ENCODE results near the gene KRT12. TPM values are rescaled to one million over a fixed set of nuclear protein-coding genes. Genes with fewer than 3 reads are reported as not detected.

The KRT12 gene
- total RNA-seq, 1 donor from 2014 or later: not detected

DNA sequence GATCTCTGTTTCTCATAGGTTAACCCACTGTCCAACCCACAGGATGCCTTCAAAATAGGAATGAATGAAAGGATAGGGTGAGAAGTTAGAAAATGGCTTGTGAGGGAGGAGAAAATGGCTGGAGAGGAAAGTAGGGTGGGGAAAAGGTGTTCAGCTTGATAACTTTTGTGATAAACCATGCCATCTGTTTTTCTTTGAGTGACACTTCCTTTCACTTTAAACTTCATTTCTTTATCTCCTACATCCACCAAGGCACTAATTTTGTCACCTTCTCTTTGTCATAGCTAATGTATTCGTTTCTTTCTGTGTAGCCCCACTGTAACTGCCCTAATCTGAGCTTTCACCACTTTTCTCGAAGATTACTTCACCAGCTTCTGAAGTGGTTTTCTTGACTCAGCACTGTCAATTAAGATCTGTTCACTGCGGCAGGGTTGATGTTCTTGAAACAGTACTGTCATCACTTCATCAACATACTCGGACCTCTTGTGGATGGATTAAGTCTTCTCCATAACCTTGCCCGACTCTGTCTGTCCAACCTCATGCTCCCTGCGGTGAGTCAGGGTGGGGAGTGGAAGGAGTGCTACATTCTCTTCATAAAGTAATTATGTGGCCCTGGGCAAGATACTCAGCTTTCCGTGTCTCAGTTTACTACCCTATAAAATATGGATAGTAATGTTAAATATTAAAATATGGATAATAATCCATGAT is 39.1 kb downstream of the KRT12 start:
- H3K4me1 ChIP-seq: no peaks in the 10 kb centered on the region
- H3K27ac ChIP-seq: no peak overlapping the region
- TF ChIP-seq POLR2A (IDR thresholded peaks at IDR 0.05) (no peak), POLR2AphosphoS5 (IDR thresholded peaks at IDR 0.05; ENCODE audit: insufficient read depth in 1 of 2, low read depth in 1 of 2) (no peak)
- TF ChIP-seq, protein P1, sequence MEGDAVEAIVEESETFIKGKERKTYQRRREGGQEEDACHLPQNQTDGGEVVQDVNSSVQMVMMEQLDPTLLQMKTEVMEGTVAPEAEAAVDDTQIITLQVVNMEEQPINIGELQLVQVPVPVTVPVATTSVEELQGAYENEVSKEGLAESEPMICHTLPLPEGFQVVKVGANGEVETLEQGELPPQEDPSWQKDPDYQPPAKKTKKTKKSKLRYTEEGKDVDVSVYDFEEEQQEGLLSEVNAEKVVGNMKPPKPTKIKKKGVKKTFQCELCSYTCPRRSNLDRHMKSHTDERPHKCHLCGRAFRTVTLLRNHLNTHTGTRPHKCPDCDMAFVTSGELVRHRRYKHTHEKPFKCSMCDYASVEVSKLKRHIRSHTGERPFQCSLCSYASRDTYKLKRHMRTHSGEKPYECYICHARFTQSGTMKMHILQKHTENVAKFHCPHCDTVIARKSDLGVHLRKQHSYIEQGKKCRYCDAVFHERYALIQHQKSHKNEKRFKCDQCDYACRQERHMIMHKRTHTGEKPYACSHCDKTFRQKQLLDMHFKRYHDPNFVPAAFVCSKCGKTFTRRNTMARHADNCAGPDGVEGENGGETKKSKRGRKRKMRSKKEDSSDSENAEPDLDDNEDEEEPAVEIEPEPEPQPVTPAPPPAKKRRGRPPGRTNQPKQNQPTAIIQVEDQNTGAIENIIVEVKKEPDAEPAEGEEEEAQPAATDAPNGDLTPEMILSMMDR (IDR thresholded peaks at IDR 0.05): no peak
- no peaks in the 10 kb centered on the region for H3K9me3 ChIP-seq
- intact Hi-C loops (cut with DNase I): no loop called here
- no peaks in the 10 kb centered on the region for H3K27me3 ChIP-seq
- no peak for DNase-seq (ENCODE audit: extremely low spot score in 2 of 2)
- H3K4me3 ChIP-seq: no peak overlapping the region
- no peaks in the 10 kb centered on the region for H3K36me3 ChIP-seq

DNA sequence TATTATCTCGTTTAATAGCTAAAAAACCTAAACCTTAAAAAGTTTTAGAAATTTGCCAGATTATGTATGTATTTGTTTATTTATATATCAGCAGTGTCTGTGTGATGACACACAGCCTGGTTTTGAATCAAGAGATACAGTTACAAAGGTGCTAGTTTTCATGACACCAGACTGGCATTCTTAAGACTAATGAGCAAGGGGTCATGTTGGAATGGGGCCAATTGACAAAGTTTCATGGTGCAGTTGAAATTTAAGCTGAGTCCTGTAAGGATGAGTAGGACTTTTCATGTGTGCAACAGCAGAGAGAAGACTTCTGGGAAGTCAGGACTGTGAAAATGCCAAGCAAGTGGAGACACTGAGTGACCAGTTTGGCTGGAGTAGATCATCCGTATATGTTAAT is 41.4 kb downstream of the KRT12 start:
- intact Hi-C loops (cut with DNase I): no loop called here
- no peak for DNase-seq (ENCODE audit: extremely low spot score in 2 of 2)
- Histone ChIP-seq H3K4me1 (no peaks in the 10 kb centered on the region), H3K4me3 (no peak overlapping the region), H3K27me3 (no peaks in the 10 kb centered on the region), H3K36me3 (peaks cover 0 to 4% of the 10 kb centered on the region in 2 donors), H3K27ac (no peak overlapping the region), H3K9me3 (no peaks in the 10 kb centered on the region)
- TF ChIP-seq, protein P1 (IDR thresholded peaks at IDR 0.05): no peak
- no peak for TF ChIP-seq POLR2AphosphoS5 (IDR thresholded peaks at IDR 0.05; ENCODE audit: insufficient read depth in 1 of 2, low read depth in 1 of 2)

DNA sequence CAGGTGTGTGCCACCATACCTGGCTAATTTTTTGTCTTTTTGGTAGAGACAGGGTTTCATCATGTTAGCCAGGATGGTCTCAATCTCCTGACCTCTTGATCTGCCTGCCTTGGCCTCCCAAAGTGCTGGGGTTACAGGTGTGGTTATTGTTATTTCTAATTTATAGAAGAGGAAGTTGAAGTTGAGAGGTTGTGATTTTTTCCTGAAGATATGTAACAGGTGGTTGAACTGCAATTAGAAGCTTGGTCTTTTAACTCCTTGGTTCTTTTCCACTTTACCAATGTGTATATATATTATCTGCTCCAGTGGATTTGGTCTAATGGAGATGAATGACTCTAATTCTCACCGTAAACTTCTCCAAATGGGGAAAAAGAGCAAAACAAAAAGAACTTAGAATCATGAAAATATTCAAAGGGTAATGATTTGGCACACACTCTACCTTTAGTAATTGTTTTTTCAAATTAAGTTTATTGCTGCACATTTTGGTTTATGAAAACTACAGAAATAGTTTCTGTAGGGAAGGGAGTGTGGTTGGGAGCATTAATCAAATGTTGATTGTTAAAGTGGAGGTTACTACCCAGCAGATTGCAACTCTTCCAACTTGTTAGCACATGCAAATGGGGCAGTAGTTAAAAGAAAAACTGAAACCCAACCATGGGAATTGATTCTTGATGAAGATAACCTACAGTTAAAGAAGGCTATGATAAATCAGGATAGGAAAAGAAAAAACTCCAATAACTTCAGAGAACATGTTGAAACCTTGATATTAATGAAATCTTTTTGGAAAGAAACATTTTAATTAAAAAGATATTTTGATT is 42.8 kb downstream of the KRT12 start:
- no peak overlapping the region for H3K27ac ChIP-seq
- H3K9me3 ChIP-seq: no peaks in the 10 kb centered on the region
- H3K4me1 ChIP-seq: peaks cover 13% of the 10 kb centered on the region
- no peaks in the 10 kb centered on the region for H3K27me3 ChIP-seq
- peaks cover 0 to 10% of the 10 kb centered on the region in 2 donors for H3K36me3 ChIP-seq
- intact Hi-C loops (cut with DNase I): no loop called here
- DNase-seq (ENCODE audit: extremely low spot score in 2 of 2): no peak
- H3K4me3 ChIP-seq: no peak overlapping the region
- no peak for TF ChIP-seq POLR2AphosphoS5 (IDR thresholded peaks at IDR 0.05; ENCODE audit: insufficient read depth in 1 of 2, low read depth in 1 of 2)
- TF ChIP-seq, protein P1 (IDR thresholded peaks at IDR 0.05): no peak

DNA sequence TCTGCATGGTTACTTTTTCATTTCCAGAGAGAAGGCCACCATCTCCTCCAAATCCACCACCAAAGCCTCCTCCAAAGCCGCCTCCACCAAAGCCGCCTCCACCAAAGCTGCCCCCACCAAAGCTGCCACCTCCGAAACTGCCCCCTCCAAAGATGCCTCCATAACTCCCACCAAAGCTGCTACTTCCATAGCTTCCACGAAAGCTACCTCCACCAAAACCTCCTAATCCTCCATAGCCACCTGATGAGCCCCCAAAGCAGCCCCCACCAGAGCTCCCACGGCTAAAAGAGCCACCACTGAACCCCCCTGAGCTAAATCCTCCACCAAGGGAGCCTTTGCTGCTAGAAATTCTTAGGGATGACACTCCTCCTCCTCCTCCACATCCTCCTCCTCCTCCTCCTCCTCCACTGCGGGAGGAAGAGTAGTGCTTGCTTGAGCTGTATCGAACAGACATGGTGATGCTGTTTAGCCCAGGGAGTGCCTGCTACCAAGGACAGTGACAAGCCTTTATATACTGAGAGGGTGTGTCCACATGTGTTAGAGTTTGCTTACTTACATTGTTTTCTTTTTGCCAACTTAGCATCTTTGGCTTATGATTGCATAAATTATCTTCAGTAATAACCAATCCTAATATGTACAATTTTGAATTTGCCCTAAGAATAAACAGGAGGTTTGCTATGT is 44.8 kb downstream of the KRT12 start, which contains the start of gene KRT10:
Gene KRT10 (minus strand): TSS at position 483 of the 681 bp plus-strand sequence. CDS start 29 bp downstream, at position 454.
- Histone ChIP-seq H3K9me3 (no peaks in the 10 kb centered on the region), H3K27ac (no peak within 1 kb of the TSS), H3K4me1 (peaks cover 22% of the 10 kb centered on the region), H3K27me3 (no peaks in the 10 kb centered on the region), H3K4me3 (peak within 1 kb of the TSS in 1 of 2 donors; percentile 76), H3K36me3 (peaks cover 0 to 10% of the 10 kb centered on the region in 2 donors)
- TF ChIP-seq POLR2A (IDR thresholded peaks at IDR 0.05) (no peak), POLR2AphosphoS5 (IDR thresholded peaks at IDR 0.05; ENCODE audit: insufficient read depth in 1 of 2, low read depth in 1 of 2) (peak in 1 of 2 donors; percentile 46)
- TF ChIP-seq, protein P1 (IDR thresholded peaks at IDR 0.05): no peak
- DNase-seq (ENCODE audit: extremely low spot score in 2 of 2): no peak
- intact Hi-C loops (cut with DNase I): no loop called here
